Epidermal melanocyte (primary cell): Measurements from ENCODE around the gene SMTNL2.

Experiments used
- DNase-seq: peaks from one replicate; pipeline ENCODE4 v3.0.0; 2011; ENCODE audit warnings: low spot score; ENCODE audit not compliant: insufficient read length

Gene SMTNL2

DNA sequence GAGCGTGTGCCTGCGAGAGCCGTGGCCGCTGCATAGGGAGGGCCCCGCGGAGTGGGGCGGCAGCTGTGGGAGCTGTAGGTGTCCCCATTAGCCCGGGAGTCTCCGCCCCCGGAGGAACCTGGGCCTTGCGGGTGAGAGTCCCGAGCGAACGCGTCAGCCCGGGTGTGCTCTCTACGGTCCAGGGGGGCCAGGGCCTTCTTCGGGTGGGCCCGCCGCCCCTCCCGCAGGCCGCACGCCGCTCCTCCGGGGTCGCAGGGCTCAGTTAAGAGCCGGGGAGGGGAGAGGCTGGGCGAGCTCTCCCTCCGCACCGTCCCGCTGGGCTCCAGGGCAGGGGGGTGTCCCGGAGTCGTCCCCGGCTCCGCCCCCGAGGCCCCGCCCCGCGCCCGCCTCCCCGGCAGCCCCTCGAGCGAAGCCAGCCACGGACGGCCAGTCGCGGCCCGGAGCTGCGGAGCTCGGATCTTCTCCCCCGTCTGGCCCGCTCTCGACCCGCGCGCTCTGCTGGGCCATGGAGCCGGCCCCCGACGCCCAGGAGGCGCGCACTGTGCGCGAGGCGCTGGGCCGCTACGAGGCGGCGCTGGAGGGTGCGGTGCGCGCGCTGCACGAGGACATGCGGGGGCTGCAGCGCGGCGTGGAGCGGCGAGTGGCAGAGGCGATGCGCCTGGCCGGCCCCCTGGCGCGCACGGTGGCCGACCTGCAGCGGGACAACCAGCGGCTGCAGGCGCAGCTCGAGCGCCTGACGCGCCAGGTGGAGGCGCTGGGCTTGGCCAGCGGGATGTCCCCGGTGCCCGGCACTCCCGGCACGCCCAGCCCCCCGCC lies at the start of gene SMTNL2:
Gene SMTNL2 (plus strand): TSS at position 429 of the 816 bp plus-strand sequence. CDS start 77 bp downstream, at position 506.
- no peak for DNase-seq

GRCh38 chr17:4534928-4535666 lies 49.2 kb upstream of the SMTNL2 start:
- no peak for DNase-seq

- DNase-seq, result no peak
Measured at GRCh38 chr17:4535667-4536258, 48.6 kb upstream of the SMTNL2 start.

DNA sequence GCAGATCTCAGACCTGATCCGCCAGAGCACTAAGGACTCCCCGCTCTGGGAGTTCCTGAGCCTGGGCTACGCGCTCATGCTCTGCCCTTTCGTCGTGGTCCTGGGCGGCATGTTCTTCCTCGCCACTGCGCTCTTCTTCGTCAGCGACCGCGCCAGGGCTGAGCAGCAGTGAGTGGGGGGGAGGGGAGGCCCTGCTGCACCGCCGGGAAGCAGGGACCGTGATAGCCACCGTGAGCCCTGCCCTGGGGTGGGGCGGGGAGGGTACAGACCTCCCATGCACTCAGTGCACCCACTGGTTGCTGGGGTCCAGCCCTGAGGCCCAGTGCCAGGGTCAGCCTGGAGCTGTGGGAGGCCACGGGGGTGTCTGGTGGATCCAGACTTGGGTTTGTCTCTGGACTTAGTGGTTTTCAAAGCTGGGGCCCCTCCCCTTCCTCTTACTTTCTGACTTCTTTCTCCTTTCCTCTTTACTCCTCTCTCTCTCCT lies 48.0 kb upstream of the SMTNL2 start:
- DNase-seq, result no peak

DNA sequence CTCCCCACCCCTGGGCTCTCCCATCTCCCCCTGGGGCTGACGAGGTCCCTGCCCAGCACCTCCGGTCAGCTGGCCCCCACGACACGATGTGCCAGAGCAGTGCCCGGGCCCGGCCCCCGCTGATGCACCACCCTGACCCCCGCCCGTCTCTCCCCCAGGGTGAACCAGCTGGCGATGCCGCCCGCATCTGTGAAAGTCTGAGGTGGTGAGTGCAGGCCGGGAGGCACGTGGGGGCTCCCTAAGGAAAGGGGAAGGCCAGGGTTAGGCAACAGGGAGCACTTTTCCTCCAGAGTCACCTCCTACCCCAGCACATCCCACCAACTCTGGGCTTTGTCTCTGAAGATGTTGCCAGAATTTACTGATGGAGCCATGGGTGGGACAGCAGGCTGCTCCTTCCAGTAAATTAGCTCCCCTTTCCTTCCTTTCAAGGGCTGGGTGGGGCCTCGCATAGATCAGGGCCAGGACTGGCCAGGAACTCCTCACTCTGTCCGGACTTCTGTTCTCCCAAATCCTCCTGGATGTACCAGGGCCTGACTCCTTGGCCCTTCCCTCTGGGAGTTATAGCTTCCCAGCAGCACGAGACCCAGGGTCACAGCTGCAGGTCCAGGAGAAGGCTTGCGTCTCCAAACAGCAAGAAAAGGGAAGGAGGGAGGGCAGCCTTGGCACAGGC lies 47.5 kb upstream of the SMTNL2 start:
- DNase-seq, result no peak

- DNase-seq, result no peak
Measured at GRCh38 chr17:4537451-4538235, 46.7 kb upstream of the SMTNL2 start.

- no peak for DNase-seq
Measured at GRCh38 chr17:4538236-4539002, 45.9 kb upstream of the SMTNL2 start.

GRCh38 chr17:4539025-4539424 lies 45.3 kb upstream of the SMTNL2 start:
- DNase-seq, result no peak

- no peak for DNase-seq
Measured at GRCh38 chr17:4539576-4540223, 44.6 kb upstream of the SMTNL2 start.

DNA sequence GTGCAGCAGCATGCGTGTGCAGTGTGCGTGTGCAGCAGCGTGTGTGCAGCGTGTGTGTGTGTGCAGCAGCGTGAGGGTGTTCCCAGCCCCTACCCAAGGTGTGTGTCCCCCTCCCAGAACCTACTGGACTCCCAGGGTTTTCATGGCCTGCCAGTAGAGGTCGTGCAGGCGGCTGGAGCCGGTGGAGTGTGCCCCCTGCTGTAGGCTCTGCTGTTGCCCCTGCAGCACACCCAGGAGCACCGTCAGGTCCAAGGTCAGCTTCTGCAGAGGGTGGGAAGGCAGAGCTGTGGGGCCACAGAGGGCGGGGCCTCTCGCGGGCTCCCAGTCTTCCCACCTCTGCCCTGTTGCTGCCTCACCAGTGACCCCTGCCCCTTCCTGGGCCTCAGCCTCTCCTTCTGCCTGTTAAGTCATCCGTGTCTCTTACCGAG lies 44.1 kb upstream of the SMTNL2 start:
- no peak for DNase-seq

- no peak for DNase-seq
Measured at GRCh38 chr17:4540687-4541327, 43.5 kb upstream of the SMTNL2 start.

- DNase-seq, result no peak
Measured at GRCh38 chr17:4541328-4542002, 42.9 kb upstream of the SMTNL2 start.

- DNase-seq, result no peak
Measured at GRCh38 chr17:4542003-4542725, 42.2 kb upstream of the SMTNL2 start.

GRCh38 chr17:4542726-4543191 lies 41.6 kb upstream of the SMTNL2 start:
- no peak for DNase-seq

DNA sequence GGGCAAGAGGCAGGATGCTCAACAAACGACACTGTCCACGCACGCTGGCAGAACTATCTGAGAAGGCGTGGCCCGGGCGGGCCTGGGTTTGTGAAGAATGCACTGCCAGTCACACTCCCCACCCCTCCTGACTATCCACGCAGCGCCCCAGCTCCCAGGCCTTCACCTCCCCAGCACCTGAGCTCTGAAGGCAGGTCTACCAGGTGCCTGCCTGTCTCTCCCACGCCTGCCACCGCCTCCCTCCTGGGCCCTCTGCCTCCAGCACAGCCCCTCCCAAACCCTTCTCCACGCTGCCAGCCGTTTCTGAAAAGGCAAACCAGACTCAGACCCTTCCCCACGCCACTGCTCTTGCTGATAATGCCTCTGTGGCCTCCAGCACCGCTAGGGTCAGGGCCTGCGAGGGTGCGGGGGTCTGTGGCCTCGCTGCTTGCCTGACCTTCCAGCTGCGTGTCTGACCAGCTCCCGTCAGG lies 40.7 kb upstream of the SMTNL2 start:
- no peak for DNase-seq

DNA sequence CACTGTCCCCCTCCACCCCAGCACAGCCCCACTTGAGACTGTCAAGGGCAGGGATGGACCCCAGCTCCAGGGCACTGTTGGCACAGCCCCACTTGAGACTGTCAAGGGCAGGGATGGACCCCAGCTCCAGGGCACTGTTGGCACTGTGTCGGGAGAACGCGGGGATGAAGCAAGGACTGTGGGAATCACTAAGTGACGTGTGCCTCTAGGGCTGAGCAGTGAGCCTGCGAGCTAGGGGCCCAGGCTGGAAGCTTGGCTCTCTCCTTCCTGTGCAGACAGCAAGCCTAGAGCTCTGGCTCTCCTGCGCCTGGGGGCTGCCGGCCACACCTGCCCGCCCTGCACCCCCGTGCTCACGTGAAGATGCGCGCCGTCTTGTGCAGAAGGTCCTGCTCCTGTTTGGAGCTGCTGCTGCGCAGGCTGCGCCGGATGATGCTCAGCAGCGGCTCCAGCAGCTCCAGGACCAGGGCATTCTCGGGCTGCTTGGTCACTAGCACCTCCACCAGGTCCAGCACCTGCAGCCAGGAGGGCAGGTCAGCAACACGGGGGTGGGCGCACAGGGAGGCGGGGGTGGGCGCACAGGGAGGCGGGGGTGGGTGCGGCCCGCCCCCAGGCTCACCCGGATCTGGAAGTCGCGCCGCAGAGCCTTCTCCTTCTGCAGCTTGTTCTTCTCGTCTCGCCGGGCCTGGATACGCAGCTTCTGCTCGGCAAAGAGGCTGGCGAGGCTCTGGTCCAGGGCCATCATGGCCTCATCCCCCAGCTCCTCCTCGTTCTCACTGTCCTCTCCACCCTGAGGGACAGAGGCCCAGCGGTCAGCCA lies 40.0 kb upstream of the SMTNL2 start:
- DNase-seq, result no peak

DNA sequence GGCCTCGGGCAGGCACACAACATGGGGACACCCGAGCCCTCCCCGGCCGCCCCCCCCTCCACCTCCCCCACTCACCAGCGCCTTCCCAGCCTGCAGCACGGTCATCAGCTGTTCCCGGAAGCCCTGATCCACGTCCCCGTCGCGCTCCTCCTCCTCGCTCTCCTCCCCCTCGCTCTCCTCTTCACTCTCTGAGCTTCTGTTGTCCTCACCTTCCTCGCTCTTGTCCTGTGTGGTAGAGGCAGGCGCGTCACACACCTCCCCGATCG lies 39.4 kb upstream of the SMTNL2 start:
- no peak for DNase-seq
